Measurements from ENCODE around the gene SLC23A2.

SLC23A2 gene

DNA sequence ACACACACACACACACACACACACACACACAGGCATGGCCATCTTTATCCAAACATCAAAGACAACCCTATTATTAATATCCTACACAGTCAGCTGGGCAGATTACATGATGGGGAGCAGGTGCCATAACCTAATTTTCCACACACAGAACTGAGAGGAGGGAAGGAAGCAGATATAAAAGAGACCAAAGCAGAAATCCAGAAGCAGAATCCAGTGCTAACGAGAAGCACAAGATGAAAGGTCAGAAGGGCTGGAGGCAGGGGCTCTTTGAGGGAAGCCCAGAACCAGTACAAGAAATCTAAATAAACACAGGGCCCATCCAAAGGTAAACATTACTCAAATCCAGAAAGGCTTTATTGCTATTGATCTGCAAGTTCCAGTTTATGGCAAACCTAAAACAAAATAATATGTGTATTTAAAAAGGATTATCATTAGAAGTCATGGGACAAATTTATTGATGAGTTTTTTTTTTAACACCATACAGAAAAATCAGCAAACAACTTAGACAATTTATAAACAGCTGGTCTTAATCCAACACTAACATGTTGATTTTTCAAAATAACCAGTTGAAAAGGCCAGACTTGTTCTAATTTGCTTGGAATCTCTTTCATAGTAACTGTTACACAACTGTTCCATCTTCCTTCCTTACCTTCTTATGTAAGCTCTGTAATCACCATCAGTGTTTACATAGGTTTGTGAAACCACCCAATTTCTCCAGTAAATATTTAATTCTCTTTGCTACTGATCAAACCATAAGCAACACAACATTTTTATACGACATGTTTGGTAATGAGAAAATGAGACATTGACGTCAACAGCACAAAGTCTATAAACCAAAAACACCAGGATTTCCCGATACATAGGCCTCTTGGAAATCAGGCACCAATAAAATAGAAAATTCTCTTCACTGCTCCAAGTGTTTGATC is 34.2 kb downstream of the SLC23A2 start:
- DNase-seq (ENCODE audit: low read depth): no peak

DNA sequence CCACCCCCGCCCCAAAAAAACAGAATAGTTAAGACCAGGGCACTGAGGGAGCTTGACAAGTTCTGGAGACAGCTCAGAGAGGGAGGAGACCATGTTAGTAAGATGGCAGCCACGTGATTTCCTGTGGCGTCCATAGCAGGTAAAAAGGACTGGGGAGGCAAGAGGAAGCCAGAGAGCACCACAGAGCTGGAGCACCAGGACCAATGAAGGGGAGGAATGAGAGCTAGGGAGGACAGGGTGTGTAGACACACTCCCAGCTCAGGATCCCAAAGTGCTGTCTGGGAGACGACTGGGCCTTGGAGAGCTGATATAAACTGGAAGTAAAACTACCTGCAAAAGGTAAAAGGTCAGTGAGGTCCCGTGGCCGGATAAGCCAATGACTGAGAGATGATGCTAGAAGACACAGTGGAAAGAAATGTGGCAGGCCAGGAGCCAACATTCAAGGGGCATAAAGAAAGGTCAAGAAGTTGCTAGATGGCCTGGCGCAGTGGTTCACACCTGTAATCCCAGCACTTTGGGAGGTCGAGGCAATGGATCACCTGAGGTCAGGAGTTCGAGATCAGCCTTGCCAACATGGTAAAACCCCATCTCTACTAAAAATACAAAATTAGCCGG is 39.0 kb downstream of the SLC23A2 start:
- no peak for DNase-seq (ENCODE audit: low read depth)

DNA sequence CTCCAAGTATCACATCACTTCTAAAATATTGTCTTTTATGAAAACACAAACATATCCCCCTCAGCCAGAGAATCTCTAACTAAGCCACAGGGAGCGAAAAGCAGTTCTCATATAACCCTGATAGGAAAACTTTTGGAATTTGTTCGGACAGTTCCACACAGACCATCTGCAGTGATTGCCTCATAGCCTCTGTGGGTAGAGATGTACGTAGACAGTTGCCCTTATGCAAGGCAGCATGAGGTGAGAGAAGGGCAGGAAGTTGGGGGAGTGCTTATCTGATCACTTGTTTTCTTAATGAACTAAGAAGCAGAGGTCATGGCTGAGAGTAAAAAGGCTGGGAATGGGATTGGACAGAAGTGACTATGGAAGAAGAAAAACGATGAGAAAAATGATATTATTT is 39.6 kb downstream of the SLC23A2 start:
- DNase-seq (ENCODE audit: low read depth): no peak

DNA sequence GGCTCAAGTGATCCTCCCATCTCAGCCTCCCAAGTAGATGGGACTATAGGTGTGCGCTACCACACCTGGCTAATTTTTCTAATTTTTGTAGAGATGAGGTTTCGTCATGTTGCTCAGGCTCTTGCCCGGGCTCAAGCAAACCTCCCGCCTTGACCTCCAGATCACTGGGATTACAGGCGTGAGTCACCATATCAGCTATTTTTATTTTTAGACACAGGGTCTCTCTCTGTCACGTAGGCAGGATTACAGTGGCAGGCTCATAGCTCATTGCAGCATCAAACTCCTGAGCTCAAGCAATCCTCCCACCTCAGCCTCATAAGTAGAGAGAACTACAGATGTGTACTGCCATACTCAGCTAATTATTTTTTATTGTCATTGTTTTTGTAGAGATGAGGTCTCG is 41.7 kb downstream of the SLC23A2 start:
- DNase-seq (ENCODE audit: low read depth): no peak

DNA sequence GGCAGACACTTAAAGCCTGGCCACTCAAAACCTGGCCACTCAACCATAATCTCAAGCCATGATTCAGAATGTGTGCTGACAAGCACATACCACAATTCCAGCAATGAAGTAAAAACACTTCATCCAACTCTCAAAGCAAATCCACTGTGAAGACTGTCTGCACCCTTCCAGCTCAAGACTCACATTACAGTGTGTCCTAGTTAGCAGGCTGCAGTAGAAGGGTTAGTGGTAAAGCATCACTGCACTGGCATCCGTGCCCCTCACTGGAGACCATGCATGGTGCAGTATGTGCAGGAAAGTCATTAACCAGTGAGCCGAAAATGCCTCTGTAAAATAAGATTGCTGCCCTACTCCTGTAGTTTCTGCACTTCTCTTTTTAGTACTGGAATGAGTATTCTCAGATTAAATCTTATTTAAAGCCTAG is 43.4 kb downstream of the SLC23A2 start:
- no peak for DNase-seq (ENCODE audit: low read depth)

DNA sequence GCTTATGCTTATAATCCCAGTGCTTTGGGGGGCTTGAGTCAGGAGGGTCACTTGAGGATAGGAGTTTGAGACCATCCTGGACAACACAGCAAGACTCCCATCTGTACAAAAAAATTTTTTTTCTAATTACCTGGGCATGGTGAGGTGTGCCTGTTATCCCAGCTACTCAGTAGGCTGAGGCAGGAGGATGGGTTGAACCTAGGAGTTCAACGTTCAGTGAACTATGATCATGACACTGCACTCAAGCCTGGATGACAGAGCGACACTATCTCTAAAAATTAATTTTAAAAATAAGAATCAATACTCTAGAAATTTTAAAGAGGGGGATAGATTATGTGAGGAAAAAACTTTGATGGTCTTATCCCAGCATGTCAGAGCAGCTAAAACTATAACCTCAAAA is 44.1 kb downstream of the SLC23A2 start:
- no peak for DNase-seq (ENCODE audit: low read depth)

DNA sequence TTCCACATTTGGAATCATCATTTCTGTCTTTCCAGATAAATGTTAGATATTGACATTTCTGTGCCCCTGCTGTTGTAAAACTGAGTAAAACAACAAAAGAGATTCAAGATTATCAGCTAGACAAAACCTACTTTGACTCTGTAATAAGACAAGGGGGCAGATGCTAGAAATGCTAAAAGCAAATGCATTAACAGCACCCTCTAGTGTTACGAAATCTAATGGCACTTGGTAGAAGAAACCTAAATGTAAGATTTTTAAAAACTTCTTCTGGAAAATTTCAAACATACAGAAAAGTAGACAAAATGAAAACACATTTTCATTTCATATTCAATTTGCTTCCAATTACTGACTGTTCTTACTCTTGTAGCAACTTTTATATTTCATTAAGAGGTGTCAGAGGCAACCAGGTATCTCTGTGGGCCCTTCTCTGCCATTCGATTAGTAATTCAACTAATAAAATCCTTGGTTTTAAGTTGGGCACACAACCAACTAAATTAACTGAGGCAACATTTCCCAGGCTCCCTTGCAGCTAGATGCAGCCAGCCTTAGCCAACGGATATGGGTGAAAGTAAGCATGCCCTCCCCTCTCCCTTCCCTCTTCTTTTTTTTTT is 45.0 kb downstream of the SLC23A2 start:
- peak; percentile 41 for DNase-seq (ENCODE audit: low read depth)

DNA sequence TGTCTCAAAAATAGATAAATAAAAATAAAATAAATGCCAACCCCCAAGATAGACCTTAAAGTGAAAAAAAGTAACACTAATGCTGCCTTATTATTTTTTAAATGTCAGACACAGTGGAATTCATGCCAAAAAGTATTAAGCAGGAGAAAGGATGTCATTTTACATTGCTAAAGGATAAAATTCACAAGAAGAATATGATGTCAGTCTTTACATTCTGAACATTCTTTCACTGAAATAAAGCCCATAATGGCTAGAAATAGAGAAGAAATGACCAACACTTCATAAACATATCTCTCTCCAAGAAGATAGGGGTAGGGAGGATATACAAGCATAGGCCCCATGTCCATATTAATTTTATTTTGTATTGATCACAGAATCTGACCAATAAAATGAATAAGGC is 47.4 kb downstream of the SLC23A2 start:
- no peak for DNase-seq (ENCODE audit: low read depth)

DNA sequence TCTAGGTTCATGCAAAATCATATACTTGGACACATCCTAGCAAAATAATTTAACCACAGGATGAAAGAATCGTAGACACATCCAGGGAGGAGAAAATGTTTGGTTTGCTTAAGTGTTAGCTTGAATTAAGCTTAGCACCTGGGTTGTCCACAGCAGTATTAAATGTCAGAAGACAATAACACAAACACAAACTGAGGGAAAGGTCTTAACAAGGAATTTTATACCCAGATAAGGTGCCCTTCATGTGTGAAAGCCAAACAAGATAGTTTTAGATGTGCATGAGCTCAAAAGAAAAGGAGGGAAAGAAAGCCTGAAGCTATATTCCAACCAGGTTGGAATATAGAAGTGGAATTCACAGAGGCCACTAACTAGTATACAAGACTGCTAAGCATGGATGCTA is 49.1 kb downstream of the SLC23A2 start:
- no peak for DNase-seq (ENCODE audit: low read depth)

DNA sequence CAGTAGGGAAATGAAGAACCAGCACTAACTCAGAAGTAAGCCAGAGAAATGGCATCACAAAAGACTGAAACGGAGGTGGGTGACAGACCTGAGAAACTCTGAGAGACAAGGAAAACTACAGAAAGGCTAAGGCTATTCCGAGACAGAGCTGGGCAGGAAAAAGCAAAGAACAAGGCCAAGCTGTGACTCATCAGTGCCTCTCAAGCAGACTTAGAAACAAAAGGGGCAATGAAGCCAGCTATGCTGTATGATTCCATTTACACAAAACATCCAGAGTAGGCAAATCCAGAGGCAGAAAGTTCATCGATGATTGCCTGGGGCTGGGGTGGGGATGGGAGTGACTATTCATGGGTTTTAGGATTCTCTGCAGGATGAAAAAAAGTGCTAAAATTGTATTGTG is 50.0 kb downstream of the SLC23A2 start:
- peak; percentile 49 for DNase-seq (ENCODE audit: low read depth)

DNA sequence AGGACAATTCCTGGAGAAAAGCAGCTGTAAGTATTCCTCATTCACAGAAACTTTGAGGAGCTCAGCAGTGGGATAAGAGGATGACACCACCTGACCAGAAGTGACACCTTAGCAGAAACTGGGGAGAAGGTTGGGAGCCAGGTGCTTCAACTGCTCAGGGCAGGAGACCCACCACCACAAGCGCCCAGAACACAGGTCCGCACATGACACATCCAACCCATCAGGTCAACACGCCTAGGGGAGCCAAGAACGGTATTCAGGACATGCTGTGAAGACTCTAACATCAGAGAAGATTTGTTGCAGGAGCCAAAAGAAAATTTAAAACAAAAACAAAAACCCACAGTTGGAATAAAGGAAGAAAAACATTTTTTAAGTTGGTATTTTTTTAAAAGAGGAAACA is 50.5 kb downstream of the SLC23A2 start:
- no peak for DNase-seq (ENCODE audit: low read depth)

DNA sequence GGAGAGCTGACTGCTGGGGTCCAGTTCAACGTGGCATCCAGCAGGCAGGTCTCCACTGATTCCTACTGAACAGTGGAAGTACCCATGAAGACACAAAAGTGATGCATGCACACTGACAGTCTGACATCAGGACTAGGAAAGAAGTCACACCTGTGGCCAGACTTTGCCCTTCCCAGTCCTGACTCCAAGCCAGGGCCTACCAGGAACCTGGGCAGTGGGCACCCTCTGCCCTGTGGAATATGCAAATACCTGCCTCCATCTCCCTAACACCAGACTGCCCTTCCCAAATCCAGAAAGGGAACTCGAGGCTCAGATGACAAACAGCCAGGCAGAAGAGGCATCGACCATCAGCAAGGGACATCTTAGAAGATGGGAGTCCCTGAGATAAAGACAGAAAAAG is 50.9 kb downstream of the SLC23A2 start:
- no peak for DNase-seq (ENCODE audit: low read depth)

DNA sequence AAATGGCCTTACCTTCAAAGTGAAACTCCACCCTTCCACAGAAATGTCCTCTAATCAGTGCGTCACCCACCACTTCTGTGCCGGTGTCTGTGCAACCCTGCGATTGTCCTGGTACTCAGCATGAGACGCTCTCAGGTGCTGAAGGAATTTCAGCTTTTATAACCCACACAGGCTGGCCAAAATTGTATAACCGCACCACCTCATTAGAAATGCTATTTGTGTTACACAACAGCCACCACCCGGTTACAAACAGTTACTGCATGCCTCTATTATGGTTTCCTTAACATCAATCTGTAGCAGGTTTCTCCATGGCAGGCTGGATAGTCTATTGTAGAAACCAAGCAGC is 51.5 kb downstream of the SLC23A2 start:
- no peak for DNase-seq (ENCODE audit: low read depth)

DNA sequence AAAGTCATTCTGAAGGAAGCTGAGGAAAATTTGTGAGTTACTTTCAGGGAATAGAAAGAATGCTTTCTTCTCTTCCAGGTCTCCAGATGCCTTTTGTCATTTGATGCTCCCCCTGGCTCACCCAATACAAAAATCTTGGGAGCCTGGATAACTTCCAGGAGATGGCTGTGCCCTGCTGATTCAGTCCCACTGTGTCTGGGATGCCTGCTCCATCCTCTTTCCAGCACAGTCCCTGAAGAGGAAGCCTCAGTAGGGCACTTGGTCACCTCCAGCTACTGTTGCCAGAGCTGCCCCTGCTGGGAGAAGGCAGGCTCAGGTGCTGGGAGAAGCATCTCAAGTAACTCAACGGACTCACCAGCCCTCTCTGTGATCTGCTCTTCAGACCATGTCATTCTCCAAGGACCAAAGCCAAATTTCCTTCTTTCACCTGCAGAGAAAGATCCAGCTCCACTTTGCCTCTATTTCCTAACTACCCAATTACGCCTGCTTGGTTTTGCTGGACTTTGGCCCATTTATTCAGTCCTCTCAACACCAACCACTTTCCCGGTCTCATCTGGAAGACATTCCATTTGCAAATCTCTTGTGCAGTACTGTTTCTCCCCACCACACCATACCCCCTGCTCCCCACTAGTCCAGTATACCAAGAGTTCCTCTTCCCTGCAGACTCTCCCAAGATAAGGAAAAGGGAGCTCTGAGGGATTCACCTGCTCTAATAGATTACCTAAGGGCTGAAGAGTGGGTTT is 53.3 kb downstream of the SLC23A2 start:
- DNase-seq (ENCODE audit: low read depth): no peak

DNA sequence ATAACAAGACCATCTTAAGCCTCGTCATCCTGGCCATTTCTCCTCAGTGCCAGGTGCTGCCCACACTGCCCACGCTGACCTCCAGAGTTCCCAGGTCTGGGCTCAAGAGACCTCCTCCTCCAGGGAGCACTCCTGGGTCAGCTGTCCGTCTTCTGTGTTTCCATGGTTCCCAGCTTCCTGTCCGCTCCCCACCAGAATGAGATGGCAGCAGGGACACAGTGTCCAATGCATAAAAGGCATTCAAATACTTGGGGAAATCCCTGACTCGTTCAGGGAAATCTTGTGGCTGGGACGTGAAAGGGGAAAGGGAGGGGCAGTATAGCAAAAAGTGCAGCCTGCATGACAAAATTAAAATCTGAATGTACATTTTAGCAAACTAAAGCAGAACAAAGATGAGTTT is 54.3 kb downstream of the SLC23A2 start:
- DNase-seq (ENCODE audit: low read depth): no peak

DNA sequence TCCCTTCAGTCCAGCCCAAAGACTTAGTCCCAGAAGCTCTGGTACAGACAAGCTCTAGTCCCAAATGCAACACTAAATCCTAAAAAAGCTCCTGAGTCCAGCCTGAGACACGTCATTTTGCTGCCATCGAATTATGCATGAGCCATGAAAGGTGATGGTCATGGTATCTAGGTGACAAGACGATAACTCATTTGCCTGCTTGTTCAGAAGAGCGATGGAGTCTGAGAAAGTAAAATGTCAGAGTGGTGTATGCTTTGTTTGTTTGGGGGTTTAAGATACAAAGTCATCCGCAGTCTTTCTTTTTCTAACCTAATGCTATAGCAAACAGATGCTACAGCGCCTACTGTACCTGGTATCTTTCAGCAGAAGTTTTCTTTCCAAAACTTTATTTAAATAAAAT is 54.7 kb downstream of the SLC23A2 start:
- DNase-seq (ENCODE audit: low read depth): no peak

DNA sequence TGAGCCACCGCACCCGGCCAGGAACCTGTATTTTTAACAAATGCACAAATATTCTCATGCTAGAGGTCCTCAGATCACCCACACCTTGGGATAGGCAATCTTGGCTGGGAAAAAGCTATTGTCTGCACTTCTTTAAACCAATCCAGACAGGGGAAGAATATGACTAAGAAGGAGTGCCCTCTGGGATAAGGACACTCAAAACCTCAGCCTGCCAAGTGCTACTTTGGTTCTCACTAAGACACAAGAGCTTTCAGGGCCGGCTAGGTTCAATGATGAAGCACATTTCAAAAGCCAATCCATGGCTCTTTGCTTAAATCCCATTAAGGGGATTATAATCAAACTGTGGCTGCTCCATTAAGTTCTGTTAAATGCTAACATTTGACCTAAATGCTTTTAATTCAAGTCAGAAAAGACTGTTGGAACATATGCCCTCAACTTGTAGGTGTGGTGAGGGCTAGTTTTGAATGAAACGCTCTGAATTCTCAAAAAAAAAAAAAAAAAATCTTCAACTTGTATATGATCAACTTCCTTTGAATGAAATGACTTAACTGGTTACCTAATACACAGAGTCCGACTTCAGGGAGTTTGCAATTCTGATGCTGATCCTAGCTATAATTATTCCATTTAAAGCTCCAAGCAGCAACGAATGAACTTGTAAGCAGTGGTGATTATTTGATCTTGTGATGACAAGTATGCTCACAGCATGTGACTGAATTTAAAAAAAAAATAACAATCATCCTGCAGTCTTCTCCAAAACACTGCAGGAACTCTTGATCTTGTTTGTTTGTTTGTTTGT is 56.6 kb downstream of the SLC23A2 start:
- no peak for DNase-seq (ENCODE audit: low read depth)

DNA sequence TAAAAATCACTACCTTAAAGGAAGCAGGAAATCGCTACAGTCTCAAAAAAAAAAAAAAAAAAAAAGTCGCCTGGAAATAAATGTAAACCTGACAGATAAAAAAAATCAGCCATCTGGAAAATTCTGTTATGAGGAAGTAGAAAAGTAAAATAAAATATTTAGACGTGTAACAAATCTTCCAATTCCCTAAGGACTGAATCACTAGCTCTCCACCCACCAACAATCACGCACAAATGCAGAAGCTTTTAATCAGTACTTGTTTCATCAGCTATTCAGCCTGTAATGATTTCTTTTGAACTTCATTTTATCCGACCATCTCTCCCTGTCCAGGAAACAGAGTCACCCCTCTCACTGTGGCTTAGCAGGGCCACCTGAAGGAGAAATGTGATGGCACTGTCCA is 59.0 kb downstream of the SLC23A2 start:
- no peak for DNase-seq (ENCODE audit: low read depth)

DNA sequence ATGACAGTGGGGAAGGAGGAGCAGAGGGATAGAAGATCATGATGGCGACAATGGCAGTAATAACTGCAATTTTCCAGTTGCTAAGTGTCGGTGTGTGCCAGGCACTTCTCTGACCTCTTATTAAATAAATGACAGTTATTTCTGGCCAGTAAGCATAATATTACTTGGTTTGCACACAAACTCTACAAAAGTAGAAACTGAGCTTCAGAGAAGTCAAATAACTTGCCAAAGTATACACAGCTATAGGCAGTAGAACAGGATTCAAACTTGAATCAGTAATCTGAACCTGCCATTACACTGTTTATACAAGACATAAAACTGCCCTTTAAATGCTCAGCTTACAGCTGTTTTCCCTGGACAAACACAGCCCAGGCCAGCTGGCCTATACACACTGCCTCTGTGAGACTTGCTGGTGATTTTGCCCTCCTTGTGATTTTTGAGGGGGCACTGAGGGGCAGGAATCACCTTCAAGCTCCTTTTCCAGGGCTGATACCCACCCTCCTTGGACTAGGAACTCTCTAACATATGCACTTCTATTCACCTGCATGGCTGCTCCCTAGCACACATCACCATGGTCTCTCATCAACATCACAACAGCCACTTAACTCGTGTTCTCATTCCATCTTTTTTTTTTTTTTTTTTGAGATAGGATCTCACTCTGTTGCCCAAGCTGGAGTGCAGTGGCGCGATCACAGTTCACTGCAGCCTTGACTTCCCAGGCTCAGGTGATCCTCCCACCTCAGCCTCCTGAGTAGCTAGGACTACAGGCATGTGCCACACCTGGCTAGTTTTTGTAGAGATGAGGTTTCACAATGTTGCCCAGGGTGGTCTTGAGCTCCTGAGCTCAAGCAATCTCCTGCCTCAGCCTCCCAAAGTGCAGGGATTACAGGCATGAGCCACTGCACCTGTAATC is 63.6 kb downstream of the SLC23A2 start:
- DNase-seq (ENCODE audit: low read depth): no peak

DNA sequence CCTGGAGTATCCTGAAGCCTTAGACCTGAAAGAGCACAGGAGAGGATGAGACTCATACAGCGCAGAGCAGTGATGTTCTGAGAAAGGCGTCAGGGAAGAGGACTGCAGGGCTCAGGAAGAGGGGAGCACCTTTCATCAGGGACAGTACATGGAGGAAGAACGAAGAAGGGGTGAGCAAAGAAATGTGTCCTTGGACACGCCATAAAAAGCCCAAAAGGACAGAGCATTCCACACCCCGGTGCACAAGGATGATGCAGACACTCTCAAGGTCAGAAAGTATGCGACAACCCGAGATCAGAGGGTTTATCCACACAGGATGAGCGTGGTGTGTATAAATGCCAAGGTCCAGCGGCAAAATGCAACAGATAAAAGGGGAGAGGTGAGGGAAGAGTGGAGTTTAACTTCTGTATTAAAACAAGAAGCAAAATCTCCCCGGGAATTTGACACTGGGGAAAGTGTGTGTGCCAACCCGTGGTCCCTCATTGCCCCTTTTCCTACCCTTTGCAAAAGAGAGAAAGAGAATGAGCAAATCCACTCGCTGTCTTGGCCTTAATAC is 64.4 kb downstream of the SLC23A2 start:
- DNase-seq (ENCODE audit: low read depth): no peak

Data from HS-5 (cell line).